HG03066 (cell line): ENCODE results near the gene HTR7.
"Not testable (repeated sequence)": the region's sequence is repeated elsewhere in the genome, so short reads cannot be mapped to it uniquely, and the experiment has no call there.

ENCODE experiments used
- ATAC-seq: cut with Tn5 transposase; IDR thresholded peaks from one replicate; pipeline ENCODE4 v1.9.1; 2021; ENCODE audit warnings: low read depth; ENCODE audit not compliant: unreplicated experiment

Gene HTR7

DNA sequence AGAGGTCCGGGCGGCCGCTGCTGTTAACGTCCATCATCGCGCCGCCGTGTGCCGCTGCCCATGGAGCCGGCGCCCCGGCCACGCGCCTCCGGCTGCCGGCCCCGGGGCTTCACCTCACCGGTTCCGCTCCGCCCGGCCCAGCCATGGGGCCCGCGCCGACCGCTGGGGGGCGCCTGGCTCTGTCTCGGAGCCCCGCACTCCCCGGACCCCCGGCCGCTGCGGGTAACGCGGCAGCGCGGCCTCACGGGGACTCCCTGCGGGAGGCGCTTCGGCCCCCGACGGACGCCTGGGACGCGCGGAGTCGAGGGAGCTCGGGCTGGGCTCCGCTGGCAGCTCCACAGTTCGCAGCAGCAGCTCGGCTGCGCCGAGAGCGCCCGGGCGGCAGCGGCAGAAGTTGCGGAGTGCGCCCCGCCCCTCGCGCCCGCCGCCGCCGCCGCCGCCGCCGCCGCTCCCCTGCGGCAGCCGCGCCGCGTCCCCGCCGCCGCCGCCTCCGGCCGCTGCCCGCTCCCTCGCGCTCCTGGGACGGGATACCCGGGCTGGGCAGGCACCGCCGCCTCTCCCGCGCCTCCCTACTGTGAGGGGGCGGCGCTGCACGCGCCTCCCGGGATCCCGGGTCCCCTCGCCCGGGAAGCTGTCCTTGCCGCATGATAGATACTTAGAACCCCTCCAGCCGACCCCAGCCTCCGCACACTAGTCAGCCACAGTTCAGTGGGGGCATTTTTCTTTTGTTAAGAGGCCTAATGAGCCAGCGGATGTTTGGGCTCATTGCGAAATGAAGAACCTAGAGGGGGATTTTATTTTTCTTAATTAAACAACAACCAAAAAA is at the start of gene HTR7:
Gene HTR7, minus strand, starts transcription at position 405 of the 826 bp plus-strand sequence. Its CDS starts 368 bp downstream, at position 37.
- peak; percentile 60 for ATAC-seq

DNA sequence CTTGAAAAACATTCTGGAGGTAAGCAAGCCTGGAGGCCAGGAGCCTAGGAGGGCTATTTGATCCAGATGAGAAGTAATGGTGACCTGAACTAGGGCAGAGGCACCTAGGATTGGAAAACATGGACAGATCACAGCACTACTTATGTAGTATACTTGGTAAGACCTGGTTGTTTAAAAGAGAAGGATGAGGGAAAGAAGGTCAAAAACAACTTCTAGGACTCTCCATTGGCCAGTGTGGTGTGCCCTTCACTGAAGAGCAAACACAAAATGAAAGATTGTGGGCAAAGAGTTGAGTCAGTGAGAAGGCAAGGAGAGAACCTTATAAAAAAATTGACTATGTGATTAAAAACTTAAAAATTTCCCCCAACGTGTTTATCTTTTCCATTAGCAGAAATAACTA is 48.8 kb upstream of the HTR7 start:
- no peak for ATAC-seq

DNA sequence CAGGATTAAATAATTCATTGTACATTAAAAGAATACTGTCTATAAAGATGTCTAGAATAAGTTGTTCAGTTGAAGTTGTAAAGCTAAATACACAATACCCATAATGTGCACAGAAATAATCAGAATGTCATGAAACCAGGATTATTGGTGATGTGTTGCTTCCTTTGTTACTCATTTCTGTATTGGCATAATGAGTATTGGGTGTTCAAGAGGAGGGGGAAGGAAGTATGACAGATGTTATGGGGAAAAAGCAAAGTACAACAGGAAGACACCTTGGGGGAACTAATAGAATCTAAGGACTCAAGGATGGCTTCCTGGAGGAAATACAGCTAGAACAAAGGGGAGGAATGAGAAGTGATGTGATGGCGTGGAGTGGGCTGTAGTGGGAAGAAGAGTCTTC is 48.1 kb upstream of the HTR7 start:
- ATAC-seq = no peak

DNA sequence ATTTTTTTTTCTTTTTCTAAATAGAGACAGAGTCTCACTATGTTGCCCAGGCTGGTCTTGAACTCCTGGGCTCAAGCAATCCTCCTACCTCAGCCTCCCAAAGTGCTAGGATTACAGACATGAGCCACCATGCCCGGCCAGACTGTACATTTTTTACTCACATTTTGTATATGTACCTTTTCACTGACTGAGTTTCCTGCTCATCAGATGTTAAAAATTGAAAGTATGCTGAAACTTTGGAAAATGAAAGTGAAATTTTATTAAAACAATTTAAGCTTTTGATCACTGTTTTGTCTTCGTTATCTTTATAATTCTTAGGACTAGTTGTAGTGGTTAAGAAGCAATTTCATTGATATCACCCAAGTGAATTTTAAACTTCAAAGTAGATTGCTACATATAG is 39.1 kb upstream of the HTR7 start:
- not testable (repeated sequence) for ATAC-seq

DNA sequence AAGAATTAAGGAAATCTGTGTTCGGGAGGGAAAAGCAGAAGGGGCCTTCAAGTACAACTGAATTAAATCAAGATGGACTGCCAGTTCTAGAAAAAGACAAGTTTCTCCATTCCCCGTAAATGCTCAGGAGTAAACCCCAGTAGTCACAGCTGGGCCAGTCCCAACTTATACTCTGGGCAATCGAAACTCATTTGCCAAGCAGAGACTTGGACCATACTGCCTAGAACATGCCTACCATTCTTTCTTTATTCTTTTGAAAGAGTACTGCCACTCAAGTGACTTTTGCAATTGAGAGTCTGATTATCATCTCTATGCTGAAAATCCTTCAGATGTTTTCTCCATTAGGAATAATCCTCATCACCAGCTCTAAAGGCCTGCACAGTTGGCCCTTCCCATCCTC is 35.4 kb upstream of the HTR7 start:
- ATAC-seq = no peak

DNA sequence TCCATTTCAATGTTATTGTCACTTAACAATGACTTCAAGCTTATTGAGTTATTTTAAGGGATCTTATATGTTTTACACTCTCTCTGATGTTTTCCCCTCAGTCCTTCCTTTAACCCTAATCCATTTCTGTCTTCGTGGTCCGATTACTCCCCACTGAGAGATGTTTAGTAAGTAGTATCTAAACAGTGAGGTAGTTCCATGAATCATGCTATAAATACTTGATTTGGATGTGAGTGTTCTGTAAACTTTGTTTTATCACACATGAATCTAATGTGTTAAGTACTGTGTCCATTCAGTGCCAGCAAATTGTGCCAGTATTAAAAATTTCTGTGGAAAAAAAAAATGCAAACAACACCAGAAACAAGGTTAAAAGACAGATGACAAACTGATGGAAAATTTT is 32.5 kb upstream of the HTR7 start:
- no peak for ATAC-seq

DNA sequence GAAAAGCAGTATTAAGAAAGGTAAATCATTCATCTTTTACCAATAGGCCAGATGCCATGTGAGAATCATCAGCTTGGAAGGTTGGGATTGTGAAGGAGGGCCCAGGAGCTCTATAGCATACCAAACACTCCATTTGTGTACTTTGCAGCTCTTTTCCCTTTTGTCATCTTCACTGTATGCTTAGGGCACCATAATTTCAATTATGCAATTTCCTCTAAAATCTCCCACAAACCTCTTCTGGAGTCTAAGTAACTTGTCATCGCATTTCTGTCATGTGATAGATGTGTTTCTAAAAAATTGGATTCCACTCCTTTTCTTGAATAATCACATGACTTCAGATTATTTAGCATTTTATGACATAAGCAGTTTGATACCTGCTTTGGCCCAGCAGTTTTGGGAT is 31.8 kb upstream of the HTR7 start:
- no peak for ATAC-seq

DNA sequence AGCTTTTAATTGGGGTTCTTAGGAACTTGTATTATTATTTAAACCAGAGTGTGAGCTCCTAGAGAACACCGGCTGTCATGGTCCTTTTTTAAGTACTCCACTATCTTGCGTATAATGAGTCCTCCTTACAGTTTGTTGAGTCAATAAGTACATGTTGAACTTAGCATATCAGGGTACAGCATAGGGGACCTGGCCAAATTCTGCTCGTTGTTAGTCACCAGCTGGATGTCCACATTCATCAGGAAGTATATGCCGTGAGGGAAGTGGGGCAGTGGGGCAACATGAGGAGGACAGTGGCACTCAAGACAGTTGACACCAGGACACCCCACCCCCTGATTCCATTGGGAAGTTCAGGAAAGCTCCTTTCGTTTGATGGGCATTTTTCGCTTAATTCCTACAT is 30.5 kb upstream of the HTR7 start:
- no peak for ATAC-seq

DNA sequence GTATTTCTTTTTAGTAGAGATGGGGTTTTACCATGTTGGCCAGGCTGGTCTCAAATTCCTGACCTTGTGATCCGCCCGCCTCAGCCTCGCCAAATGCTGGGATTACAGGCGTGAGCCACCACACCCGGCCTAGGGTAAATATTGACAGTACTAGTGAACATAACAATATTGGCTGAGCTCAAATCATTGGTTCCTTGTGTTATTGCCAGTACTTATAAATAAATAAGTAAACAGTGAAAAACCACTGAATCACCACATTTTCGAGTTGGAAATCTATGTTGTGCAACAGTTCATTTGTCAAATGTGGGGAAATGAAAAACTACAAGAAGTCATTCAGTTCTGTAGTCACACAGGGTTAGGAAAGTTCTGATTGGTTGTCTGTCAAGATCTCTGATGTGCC is 29.7 kb upstream of the HTR7 start:
- no peak for ATAC-seq

DNA sequence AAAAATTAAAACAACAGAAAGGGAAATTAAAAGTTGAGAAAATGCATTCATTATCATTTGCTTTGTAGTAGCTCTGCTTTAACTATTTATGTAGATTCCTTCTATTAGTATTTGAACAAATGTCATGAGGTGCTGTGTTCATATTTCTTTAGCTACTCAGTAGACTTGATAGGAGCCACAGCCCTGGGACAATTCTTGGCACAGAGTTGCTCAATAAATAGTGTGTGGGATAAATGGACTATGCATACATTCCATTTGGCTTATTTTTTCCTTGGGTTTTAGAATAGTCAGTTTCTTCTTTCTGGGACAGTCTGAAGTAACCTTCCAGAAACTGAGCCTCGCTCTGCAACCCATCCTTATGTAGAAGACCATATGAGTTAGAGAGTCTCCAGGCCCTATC is 27.3 kb upstream of the HTR7 start:
- ATAC-seq = no peak

DNA sequence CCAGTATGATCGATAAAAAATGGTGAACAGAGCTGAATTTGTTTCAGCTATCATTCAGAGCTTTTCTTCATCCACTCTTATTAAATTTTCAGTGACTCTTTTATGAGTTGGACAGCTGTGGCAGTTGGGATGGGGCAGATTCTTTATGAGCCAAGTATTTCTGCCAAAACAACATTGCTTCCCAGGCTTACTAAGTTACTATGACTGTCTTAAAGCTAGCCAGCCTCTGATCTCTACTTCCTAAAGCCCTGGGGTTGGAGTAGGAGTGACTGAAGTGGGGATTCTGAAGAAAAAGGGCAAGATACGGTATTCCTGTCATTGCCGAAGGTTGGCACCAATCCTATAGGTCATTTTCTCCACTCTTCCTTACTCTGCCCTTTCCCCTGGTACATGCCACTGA is 26.6 kb upstream of the HTR7 start:
- no peak for ATAC-seq

DNA sequence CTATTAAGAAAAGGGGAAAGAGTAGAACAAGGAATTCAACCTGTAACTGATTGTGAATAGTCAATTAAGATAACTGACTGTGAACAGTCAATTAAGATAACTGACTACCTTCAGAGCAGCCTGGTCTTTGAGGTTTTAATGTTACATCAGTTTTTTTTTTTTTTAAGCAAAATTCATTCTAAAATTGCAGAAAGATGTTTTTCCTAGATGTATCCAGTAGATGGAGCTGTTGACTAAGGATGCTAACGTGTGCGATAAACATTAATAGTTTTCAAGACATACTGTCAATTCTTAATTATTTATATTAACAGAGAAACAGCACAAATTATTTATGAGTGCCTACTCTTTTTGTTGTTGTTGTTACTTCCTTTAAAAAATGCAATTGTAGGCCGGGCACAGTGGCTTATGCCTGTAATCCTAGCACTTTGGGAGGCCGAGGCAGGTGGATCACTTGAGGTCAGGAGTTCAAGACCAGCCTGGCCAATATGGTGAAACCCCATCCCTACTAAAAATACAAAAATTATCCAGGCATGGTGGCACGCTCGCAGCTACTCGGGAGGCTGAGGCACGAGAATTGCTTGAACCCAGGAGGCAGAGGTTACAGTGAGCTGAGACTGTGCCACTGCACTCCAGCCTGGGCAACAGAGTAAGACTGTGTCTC is 22.4 kb upstream of the HTR7 start:
- ATAC-seq = not testable (repeated sequence)

DNA sequence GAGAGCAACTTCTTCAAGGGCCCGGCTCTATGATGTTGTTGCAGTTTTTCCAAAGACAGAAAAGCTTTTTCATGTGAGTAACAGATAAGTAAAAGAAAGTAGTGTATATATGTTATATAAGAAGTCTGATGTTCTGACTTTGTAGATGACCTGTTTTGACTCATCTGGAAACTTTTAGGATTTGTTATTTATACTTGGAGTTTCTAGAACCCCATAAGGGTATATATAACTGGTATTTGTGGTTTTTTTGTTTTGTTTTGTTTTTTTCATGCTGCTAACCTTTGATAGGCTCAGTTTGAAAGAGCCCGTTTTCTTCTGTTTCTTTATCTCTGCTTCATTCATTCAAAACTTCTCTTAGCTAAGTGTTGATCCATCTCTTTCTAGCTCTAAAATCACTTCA is 21.2 kb upstream of the HTR7 start:
- ATAC-seq = no peak

DNA sequence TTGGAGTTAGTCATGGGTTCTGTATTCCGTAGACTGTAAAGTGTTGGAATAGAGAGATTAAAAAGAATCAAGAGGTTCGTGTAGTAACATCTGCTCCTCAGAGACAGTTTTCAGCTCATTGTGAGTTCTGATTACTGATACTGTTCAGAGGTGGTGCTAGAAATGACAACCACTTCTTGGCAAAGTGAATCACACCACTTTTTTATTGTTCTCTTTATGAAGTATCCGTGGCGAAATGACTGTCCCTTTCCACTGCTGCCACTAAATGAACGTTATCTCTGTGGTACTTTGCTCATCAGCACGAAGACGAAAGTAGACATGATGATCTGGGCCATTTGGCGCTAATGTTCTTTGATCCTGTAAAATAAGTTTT is 14.8 kb upstream of the HTR7 start:
- ATAC-seq = no peak

DNA sequence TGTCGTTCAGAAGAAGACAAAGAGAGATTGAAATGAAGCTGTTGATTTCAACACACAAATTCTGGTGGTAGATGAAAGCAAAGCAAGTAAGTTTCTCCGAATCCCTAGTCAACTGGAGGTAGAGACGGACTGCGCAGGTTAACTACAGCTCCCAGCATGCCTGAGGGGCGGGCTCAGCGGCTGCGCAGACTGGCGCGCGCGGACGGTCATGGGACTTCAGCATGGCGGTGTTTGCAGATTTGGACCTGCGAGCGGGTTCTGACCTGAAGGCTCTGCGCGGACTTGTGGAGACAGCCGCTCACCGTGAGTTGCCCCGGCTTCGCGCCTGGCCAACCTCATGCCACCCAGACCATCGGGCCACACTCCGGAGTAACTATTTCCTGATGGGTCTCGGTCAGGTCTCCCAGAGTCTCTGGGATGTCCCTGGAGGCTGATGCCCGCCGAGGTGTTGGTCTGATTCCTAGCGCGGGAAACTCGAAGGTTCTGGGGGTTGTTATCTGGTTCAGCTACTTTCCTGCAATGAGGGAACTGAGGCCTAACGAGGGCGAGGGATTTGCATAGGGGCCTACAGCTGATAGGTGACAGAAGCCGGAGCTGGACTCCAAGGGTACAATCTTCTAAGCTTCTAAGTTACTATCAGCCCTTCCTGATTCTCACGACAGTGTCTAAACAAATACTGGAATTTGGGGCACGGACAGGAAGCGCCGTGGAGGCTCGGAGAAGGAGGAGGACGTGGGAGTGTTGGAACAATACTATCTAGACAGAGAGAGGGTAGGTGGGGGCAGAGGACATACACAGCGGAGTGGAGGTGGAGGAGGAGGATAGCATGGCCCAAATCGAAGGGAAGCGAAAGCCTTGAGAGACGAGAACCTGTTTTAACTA is 14.2 kb upstream of the HTR7 start, which contains the start of gene RPP30:
Gene RPP30, plus strand, starts transcription at position 209 of the 882 bp plus-strand sequence. Its CDS starts 13 bp downstream, at position 222.
- peak; percentile 98 for ATAC-seq

DNA sequence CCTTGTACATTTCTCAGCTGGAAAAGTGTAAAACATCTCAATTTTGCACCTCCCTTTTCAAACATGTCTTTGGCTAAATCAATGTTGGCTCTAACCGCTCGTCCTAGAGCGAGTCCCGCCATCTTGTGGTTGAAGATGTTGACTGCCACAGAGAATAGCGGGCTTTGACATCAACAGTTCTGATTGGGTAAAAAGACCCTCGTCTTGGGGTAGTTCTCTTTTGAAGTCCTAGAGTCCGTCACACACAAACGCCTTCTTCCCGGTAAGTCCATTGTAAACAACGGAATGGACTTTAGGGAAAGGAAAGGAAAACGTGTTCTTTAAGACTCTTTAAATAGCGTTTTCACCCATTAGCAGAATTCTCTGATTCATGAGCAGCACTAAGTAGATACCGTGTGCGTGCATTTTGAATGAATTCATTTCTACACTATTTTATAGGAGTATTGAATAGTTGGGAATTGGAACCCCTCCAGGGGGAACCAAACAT is 13.5 kb upstream of the HTR7 start:
- ATAC-seq = peak; percentile 49

DNA sequence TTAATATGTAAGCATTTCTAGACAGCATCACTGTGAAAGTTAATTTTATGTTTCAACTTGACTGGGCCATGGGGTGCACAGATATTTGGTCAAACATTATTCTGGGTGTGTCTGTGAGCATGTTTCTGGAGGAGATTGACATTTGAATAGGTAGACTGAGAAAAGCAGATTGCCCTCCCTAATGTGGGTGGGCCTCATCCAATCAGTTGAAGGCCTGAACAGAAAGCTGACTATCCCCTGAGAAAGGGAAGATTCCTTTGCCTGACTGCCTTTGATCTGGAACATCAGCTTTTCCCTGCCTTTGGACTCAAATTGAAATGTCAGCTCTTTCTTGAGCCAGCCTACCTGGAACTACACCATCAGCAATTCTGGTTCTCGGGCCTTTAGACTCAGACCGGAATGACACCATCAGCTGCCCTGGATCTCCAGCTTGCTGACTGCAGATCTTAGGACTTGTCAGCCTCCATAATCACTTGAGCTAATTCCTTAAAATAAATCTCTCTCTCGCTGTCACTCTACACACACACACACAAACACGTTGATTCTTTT is 8.3 kb upstream of the HTR7 start:
- ATAC-seq = no peak

DNA sequence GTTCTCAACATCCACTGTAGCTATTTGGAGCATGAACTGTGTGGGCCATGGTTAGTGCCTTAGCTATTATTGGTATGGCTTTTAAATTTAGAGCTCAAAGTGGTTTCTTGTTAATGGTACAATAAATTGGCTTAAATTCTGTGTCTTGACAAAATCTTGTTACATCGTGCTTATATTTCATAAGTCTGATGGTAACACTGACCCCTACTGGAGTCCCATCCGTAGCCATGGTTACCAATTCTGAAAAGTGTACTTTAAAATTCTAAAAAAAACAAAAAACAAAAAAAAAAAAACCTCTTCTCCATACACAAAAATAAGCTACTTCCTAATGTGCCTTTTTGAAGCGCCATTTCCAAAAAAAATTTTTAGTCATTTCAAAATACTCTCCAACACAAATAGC is 7.6 kb upstream of the HTR7 start:
- ATAC-seq = no peak

DNA sequence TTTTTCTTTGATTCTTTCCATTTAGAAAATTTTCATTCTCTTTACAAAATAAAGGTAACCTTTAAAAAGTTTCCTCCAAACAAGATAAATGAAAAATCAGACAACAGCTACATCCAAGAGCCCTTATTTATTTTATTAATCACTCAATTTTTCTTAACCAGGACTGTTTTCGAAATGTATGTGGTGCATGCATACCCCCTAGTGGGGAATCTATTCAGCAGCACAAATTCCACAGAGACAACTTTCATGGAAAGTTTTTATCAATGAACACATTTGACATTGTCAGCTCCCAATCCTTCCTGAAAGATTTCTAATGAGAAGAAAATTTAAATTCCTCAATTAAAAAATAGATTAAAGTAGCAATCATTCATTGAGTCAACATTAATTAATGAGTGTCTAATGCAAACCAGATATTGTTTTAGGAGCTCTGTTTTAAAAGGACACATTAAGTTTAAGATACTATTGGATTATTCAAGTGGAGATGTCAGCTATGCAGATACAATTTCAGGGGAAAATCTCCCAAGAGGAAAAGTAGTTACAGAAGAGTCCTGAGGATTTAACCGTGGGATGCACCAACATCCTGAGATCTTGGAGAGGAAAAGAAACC is 5.2 kb upstream of the HTR7 start:
- no peak for ATAC-seq

DNA sequence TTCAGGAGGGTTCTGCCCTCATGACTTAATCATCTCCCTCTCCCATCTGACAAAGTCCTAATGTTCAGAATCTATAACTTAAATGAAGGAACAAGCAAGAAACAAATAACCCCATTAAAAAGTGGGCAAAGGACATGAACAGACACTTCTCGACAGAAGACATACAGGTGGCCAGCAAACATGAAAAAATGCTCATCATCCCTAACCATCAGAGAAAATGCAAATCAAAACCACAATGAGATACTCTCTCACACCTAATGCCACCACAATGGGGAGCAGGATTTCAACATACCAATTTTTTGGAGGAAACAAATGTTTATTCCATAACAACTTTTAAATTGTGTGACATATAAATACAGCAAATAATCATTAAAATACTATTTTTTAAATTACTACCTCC is 3.0 kb upstream of the HTR7 start:
- no peak for ATAC-seq
